ENCODE results near the gene UBE2E1.
"Not testable (repeated sequence)": the region's sequence is repeated elsewhere in the genome, so short reads cannot be mapped to it uniquely, and the experiment has no call there.

The UBE2E1 gene

GRCh38 chr3:23916886-23917678 lies 111.3 kb downstream of the UBE2E1 start, which contains the start of the genes NKIRAS1 and RPL15:
Gene NKIRAS1 (minus strand): TSS chr3:23916990. CDS start chr3:23910904, 6,086 bp downstream.
Gene RPL15 (plus strand): TSS chr3:23917132. CDS start chr3:23917860, 728 bp downstream.
- DNase-seq (ENCODE audit: low read depth, low spot score), result peak; percentile 98

- not testable (repeated sequence) for DNase-seq (ENCODE audit: low read depth, low spot score)
These were observed 112.0 kb downstream of the UBE2E1 start for GRCh38 chr3:23917679-23918303.

- not testable (repeated sequence) for DNase-seq (ENCODE audit: low read depth, low spot score)
These were observed 112.6 kb downstream of the UBE2E1 start for GRCh38 chr3:23918331-23918730.

- DNase-seq (ENCODE audit: low read depth, low spot score), result no peak
These were observed 113.9 kb downstream of the UBE2E1 start for GRCh38 chr3:23919628-23920027.

GRCh38 chr3:23920151-23920655 lies 114.4 kb downstream of the UBE2E1 start:
- DNase-seq (ENCODE audit: low read depth, low spot score), result no peak

GRCh38 chr3:23921052-23921511 lies 115.3 kb downstream of the UBE2E1 start:
- no peak for DNase-seq (ENCODE audit: low read depth, low spot score)

- DNase-seq (ENCODE audit: low read depth, low spot score), result no peak
These were observed 118.0 kb downstream of the UBE2E1 start for GRCh38 chr3:23923786-23924185.

- no peak for DNase-seq (ENCODE audit: low read depth, low spot score)
These were observed 120.5 kb downstream of the UBE2E1 start for GRCh38 chr3:23926246-23926645.

GRCh38 chr3:23926736-23927135 lies 121.0 kb downstream of the UBE2E1 start:
- DNase-seq (ENCODE audit: low read depth, low spot score), result no peak

- no peak for DNase-seq (ENCODE audit: low read depth, low spot score)
These were observed 122.8 kb downstream of the UBE2E1 start for GRCh38 chr3:23928524-23928923.

- DNase-seq (ENCODE audit: low read depth, low spot score), result no peak
These were observed 125.8 kb downstream of the UBE2E1 start for GRCh38 chr3:23931597-23931996.

- no peak for DNase-seq (ENCODE audit: low read depth, low spot score)
These were observed 126.8 kb downstream of the UBE2E1 start for GRCh38 chr3:23932571-23932970.

- DNase-seq (ENCODE audit: low read depth, low spot score), result no peak
These were observed 128.5 kb downstream of the UBE2E1 start for GRCh38 chr3:23934253-23934652.

- no peak for DNase-seq (ENCODE audit: low read depth, low spot score)
These were observed 131.5 kb downstream of the UBE2E1 start for GRCh38 chr3:23937296-23937695.

- peak; percentile 64 for DNase-seq (ENCODE audit: low read depth, low spot score)
These were observed 132.9 kb downstream of the UBE2E1 start for GRCh38 chr3:23938688-23939087.

- no peak for DNase-seq (ENCODE audit: low read depth, low spot score)
These were observed 135.0 kb downstream of the UBE2E1 start for GRCh38 chr3:23940775-23941174.

Measured in ELF-1 (cell line).